ENCODE data around the gene CAMSAP1. TPM values are rescaled to one million over a fixed set of nuclear protein-coding genes. Genes with fewer than 3 reads are reported as not detected.

The CAMSAP1 gene
- polyA plus RNA-seq, 1 donor, result 9.8 TPM

DNA sequence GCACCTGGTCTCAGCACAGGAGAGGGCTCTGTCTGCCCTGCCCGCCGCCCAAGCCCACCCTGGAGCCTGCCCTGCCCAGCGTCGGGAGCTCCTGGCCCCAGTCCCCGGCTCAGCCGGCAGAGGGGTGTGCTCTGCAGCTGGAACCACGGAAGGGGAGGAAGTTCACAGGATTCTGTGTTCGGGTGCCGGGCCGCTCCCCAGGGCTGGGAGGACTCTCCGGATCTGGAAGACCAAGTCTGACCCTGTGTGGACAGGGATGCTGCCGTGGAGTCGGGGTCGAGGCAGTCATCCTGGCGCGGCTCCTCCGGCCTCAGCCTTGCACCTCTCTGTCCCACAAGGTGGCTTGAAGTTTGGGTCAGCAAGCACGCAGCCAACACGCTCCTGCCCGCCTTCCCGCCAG lies 126.7 kb downstream of the CAMSAP1 start:
- H3K4me3 ChIP-seq (ENCODE audit: low read length), result no peak overlapping the region
- no CpG with 5 or more reads among the region's 21 CpGs for WGBS (ENCODE audit: insufficient coverage, low lambda C conversion rate)
- no peaks in the 10 kb centered on the region for H3K4me1 ChIP-seq (ENCODE audit: control insufficient read depth, insufficient read depth, low read length)
- H3K27me3 ChIP-seq (ENCODE audit: control insufficient read depth, insufficient read depth, low read length), result no peaks in the 10 kb centered on the region
- no peaks in the 10 kb centered on the region for H3K9me3 ChIP-seq (ENCODE audit: control insufficient read depth, low read depth, low read length)
- DNase-seq, result no peak
- no peaks in the 10 kb centered on the region for H3K36me3 ChIP-seq (ENCODE audit: control insufficient read depth, insufficient read depth, low read length)
- no peak overlapping the region for H3K27ac ChIP-seq (ENCODE audit: low read length)

DNA sequence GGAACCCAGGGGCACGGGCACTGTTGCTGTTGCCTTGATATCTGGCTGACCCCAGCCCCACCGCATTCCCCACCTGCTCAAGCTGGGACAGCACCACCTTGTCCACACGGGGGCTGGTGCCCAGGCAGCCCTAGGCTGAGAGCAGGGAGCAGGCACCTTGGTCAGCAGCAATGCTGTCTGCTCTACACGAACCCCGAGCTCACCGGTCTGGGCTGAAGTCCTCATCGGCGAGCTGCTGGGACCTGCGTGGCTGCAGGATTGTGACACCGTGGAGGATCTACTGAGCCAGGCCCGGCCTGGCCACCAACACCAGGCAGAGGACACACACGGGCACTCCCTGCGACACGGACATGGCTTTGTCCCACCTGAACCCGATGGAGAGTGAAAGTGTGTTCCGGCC lies 127.3 kb downstream of the CAMSAP1 start:
- Histone ChIP-seq H3K27me3 (ENCODE audit: control insufficient read depth, insufficient read depth, low read length) (no peaks in the 10 kb centered on the region), H3K4me1 (ENCODE audit: control insufficient read depth, insufficient read depth, low read length) (no peaks in the 10 kb centered on the region), H3K27ac (ENCODE audit: low read length) (no peak overlapping the region), H3K4me3 (ENCODE audit: low read length) (no peak overlapping the region), H3K36me3 (ENCODE audit: control insufficient read depth, insufficient read depth, low read length) (no peaks in the 10 kb centered on the region), H3K9me3 (ENCODE audit: control insufficient read depth, low read depth, low read length) (no peaks in the 10 kb centered on the region)
- no CpG with 5 or more reads among the region's 16 CpGs for WGBS (ENCODE audit: insufficient coverage, low lambda C conversion rate)
- no peak for DNase-seq

DNA sequence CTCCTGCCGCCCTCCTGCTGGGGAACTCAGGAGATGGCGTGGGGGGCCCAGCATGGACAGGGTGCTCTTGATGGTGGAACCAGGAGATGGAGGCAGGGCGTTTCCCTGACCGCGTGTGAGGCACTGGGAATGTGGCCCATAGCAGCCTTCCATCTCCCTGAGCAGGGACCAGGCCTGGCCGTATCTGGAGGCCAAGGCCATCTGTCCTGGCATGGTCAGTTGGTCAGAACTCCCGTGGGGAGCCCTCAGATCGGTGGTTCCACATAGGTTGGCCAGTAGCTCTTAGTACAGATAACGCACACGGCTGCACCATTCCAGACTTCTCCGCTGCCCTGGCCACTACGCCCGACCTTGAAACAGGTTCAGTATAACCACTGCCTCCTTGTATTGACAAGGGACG lies 127.8 kb downstream of the CAMSAP1 start:
- no peak for DNase-seq
- no peak overlapping the region for H3K4me3 ChIP-seq (ENCODE audit: low read length)
- no peaks in the 10 kb centered on the region for H3K27me3 ChIP-seq (ENCODE audit: control insufficient read depth, insufficient read depth, low read length)
- WGBS (ENCODE audit: insufficient coverage, low lambda C conversion rate), result no CpG with 5 or more reads among the region's 14 CpGs
- no peaks in the 10 kb centered on the region for H3K9me3 ChIP-seq (ENCODE audit: control insufficient read depth, low read depth, low read length)
- H3K27ac ChIP-seq (ENCODE audit: low read length), result no peak overlapping the region
- H3K4me1 ChIP-seq (ENCODE audit: control insufficient read depth, insufficient read depth, low read length), result no peaks in the 10 kb centered on the region
- H3K36me3 ChIP-seq (ENCODE audit: control insufficient read depth, insufficient read depth, low read length), result no peaks in the 10 kb centered on the region

DNA sequence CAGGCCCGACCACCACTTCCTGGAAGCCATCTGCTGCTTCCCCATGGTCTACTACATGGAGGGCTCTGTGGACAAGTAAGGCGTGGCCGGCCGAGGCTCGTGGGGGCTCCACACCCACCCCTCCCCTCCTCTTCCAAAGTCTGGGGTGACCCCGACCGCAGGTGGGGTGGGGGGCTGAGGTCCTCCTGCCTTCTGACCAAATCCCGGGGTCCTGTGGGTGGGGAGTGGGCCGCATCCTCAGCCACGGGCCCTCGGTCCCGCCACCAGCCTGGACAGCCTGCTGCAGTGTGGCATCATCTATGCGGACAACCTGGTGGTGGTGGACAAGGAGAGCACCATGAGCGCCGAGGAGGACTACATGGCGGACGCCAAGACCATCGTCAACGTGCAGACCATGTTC lies 128.9 kb downstream of the CAMSAP1 start:
- H3K27ac ChIP-seq (ENCODE audit: low read length), result no peak overlapping the region
- H3K4me3 ChIP-seq (ENCODE audit: low read length), result no peak overlapping the region
- WGBS (ENCODE audit: insufficient coverage, low lambda C conversion rate), result no CpG with 5 or more reads among the region's 19 CpGs
- H3K4me1 ChIP-seq (ENCODE audit: control insufficient read depth, insufficient read depth, low read length), result no peaks in the 10 kb centered on the region
- no peaks in the 10 kb centered on the region for H3K36me3 ChIP-seq (ENCODE audit: control insufficient read depth, insufficient read depth, low read length)
- no peak for DNase-seq
- H3K27me3 ChIP-seq (ENCODE audit: control insufficient read depth, insufficient read depth, low read length), result no peaks in the 10 kb centered on the region
- H3K9me3 ChIP-seq (ENCODE audit: control insufficient read depth, low read depth, low read length), result no peaks in the 10 kb centered on the region

DNA sequence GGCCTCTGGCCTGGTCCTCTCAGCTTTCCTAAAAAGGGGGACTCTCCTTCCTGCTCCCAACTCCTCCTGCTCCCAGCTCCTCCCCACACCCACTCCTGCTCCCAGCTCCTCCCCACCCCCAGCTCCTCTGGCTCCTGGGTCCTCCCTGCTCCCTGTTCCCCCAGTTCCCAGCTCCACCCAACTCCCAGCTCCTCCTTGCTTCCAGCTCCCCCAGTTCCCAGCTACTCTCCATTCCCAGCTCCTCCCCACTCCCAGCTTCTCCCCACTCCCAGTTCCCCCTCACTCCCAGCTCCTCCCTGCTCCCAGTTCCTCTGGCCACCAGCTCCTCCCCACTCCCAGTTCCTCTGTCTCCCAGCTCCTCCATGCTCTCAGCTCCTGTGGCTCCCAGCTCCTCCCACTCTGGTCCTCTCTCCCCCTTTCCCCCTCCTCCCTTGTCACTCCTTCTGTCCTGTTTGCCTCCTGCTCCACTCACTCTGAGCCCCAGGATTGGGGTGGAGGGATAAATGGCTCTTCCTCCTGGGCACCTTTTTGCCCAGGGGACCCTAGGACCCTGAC lies 129.6 kb downstream of the CAMSAP1 start:
- Histone ChIP-seq H3K27ac (ENCODE audit: low read length) (no peak overlapping the region), H3K4me1 (ENCODE audit: control insufficient read depth, insufficient read depth, low read length) (no peaks in the 10 kb centered on the region), H3K27me3 (ENCODE audit: control insufficient read depth, insufficient read depth, low read length) (no peaks in the 10 kb centered on the region), H3K9me3 (ENCODE audit: control insufficient read depth, low read depth, low read length) (no peaks in the 10 kb centered on the region), H3K4me3 (ENCODE audit: low read length) (no peak overlapping the region), H3K36me3 (ENCODE audit: control insufficient read depth, insufficient read depth, low read length) (no peaks in the 10 kb centered on the region)
- DNase-seq, result no peak

DNA sequence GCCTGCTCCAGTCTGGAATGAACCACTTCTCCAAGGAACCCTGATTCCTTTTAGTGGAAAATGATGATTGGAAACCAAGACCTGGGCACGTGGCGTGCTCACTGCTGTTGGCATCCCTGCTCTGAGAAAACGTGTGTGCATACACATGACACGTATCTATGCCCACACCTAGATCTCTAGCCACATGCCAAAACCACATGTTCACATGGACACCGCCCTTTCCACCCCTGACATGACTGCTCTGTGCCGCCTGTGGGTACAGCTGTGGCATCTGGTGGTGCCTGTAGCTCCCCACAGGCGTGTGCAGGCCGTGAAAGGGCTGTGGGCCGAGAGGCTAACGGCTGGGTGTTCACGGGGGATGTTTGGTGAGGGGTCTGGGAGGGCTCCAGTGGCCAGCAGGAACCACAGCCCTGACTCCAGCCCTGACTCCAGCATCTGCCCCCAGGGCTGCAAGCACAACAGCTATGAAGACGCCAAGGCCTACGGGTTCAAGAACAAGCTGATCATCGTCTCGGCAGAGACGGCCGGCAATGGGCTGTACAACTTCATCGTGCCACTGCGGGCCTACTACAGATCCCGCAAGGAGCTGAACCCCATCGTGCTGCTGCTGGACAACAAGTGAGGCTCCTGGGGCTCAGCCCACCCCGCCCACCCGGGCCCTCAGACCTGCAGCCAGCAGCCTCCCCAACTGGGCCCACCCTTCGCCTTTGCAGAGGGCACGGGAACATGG lies 130.3 kb downstream of the CAMSAP1 start:
- Histone ChIP-seq H3K27ac (ENCODE audit: low read length) (no peak overlapping the region), H3K27me3 (ENCODE audit: control insufficient read depth, insufficient read depth, low read length) (no peaks in the 10 kb centered on the region), H3K4me3 (ENCODE audit: low read length) (no peak overlapping the region), H3K36me3 (ENCODE audit: control insufficient read depth, insufficient read depth, low read length) (no peaks in the 10 kb centered on the region), H3K4me1 (ENCODE audit: control insufficient read depth, insufficient read depth, low read length) (no peaks in the 10 kb centered on the region), H3K9me3 (ENCODE audit: control insufficient read depth, low read depth, low read length) (no peaks in the 10 kb centered on the region)
- WGBS (ENCODE audit: insufficient coverage, low lambda C conversion rate), result no CpG with 5 or more reads among the region's 25 CpGs
- no peak for DNase-seq

DNA sequence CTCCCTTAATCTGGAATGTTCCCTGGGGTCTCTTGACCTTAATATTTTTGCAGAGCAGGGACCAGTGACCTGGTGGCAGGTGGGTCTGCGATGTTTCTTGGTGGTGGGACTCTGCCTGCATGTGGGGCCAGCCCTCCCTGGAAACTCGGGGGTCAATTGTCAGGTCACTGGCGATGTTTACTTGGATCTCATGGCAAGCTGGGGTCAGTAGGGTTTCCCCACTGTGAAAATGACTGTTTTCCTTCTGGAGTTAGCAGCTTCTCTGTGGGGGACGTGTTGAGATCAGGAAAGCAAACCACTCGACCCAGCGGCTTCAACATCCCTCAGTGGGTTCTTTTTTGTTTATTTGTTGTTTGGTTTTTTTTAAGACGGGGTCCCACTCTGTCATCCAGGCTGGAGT lies 131.4 kb downstream of the CAMSAP1 start:
- no peak overlapping the region for H3K27ac ChIP-seq (ENCODE audit: low read length)
- H3K4me3 ChIP-seq (ENCODE audit: low read length), result no peak overlapping the region
- no peaks in the 10 kb centered on the region for H3K4me1 ChIP-seq (ENCODE audit: control insufficient read depth, insufficient read depth, low read length)
- H3K36me3 ChIP-seq (ENCODE audit: control insufficient read depth, insufficient read depth, low read length), result no peaks in the 10 kb centered on the region
- no CpG with 5 or more reads among the region's 7 CpGs for WGBS (ENCODE audit: insufficient coverage, low lambda C conversion rate)
- H3K27me3 ChIP-seq (ENCODE audit: control insufficient read depth, insufficient read depth, low read length), result no peaks in the 10 kb centered on the region
- DNase-seq, result no peak
- H3K9me3 ChIP-seq (ENCODE audit: control insufficient read depth, low read depth, low read length), result no peaks in the 10 kb centered on the region

DNA sequence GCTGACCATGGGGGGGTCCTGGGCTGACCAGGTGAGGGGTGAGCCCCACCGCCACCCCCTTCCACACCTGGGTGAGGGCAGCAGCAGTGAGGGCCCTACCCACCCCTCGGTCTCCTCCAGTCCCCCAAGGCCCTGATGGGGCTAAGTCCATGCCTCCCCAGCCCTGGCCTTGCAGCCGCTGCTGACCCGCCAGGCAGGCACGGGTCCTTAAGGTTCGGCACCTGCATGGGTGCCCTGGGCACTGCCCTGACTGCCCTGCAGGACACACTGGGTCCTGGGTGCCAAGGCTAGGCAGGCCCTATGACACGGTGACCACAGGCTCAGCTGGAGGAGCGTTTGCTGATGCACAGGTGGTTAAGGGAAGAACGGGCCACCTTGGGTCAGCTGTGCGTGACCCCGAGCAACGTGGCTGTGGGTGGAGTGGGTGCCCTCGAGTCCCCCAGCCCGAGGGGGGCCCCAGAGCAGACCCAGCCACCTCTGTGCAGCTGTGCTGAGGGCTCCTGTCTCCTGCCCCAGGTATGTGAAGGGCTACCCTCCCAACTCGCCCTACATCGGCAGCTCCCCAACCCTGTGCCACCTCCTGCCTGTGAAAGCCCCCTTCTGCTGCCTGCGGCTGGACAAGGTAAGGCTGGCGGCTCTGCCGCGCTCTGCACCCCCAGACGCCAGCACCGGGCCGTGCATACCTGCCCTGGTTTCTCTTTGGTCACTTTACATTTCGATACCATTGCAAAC lies 132.4 kb downstream of the CAMSAP1 start:
- no peaks in the 10 kb centered on the region for H3K4me1 ChIP-seq (ENCODE audit: control insufficient read depth, insufficient read depth, low read length)
- H3K27ac ChIP-seq (ENCODE audit: low read length), result no peak overlapping the region
- no peak overlapping the region for H3K4me3 ChIP-seq (ENCODE audit: low read length)
- no peak for DNase-seq
- H3K27me3 ChIP-seq (ENCODE audit: control insufficient read depth, insufficient read depth, low read length), result no peaks in the 10 kb centered on the region
- no peaks in the 10 kb centered on the region for H3K36me3 ChIP-seq (ENCODE audit: control insufficient read depth, insufficient read depth, low read length)
- WGBS (ENCODE audit: insufficient coverage, low lambda C conversion rate), result no CpG with 5 or more reads among the region's 24 CpGs
- no peaks in the 10 kb centered on the region for H3K9me3 ChIP-seq (ENCODE audit: control insufficient read depth, low read depth, low read length)

DNA sequence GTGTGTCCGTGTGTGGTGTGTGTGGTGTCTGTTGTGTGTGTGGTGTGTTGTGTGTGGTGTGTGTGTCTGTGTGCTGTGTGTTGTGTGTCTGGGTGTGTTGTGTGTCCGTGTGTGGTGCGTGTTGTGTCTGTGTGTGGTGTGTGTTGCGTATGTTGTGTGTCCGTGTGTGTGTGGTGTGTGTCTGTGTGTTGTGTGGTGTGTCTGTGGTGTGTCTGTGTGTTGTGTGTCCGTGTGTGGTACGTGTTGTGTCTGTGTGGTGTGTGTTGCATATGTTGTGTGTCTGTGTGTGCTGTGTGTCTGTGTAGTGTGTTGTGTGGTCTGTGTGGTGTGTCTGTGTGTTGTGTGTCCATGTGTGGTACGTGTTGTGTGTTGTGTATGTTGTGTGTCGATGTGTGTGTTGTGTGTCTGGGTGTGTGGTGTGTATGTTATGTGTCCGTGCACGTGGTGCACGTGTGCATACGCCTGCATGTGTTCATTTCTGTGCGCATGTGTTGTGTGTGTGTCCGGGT lies 133.1 kb downstream of the CAMSAP1 start:
- H3K4me3 ChIP-seq (ENCODE audit: low read length), result no peak overlapping the region
- H3K9me3 ChIP-seq (ENCODE audit: control insufficient read depth, low read depth, low read length), result no peaks in the 10 kb centered on the region
- H3K4me1 ChIP-seq (ENCODE audit: control insufficient read depth, insufficient read depth, low read length), result no peaks in the 10 kb centered on the region
- DNase-seq, result no peak
- no CpG with 5 or more reads among the region's 15 CpGs for WGBS (ENCODE audit: insufficient coverage, low lambda C conversion rate)
- no peaks in the 10 kb centered on the region for H3K36me3 ChIP-seq (ENCODE audit: control insufficient read depth, insufficient read depth, low read length)
- H3K27me3 ChIP-seq (ENCODE audit: control insufficient read depth, insufficient read depth, low read length), result no peaks in the 10 kb centered on the region
- H3K27ac ChIP-seq (ENCODE audit: low read length), result no peak overlapping the region

DNA sequence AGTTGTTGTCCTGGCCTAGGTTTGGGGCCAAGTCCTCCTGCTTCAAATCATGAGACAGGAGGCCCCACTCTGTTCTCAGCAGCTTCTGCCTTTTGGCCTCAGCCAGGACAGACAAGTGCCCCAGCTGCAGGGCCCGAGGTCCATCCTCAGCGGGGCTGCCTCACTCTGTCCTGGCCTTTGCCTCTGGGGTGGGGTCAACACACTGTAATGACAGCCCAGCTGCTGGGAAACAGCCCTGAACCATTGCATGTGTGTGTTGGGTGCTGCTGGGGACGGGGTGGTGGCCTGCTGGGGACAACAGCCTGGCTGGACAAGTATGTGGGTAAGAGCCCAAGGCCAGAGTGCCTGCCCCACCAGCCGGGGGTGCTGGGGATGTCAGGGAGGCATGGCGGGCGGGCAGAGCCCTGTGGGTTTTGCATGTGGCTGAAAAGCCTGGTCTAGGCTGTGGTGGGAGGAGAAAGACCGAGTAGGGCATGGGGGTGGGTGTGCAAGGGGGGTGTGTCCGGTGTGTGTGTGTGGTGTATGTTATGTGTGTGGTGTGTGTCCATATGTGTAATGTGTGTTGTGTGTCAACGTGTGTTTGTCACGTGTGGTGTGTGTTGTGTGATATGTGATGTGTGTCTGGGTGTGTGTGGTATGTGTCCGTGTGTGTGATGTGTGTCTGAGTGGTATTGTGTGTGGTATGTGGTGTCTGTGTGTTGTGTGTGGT lies 133.7 kb downstream of the CAMSAP1 start:
- no peaks in the 10 kb centered on the region for H3K27me3 ChIP-seq (ENCODE audit: control insufficient read depth, insufficient read depth, low read length)
- no peak overlapping the region for H3K27ac ChIP-seq (ENCODE audit: low read length)
- H3K36me3 ChIP-seq (ENCODE audit: control insufficient read depth, insufficient read depth, low read length), result no peaks in the 10 kb centered on the region
- H3K9me3 ChIP-seq (ENCODE audit: control insufficient read depth, low read depth, low read length), result no peaks in the 10 kb centered on the region
- no peak overlapping the region for H3K4me3 ChIP-seq (ENCODE audit: low read length)
- no CpG with 5 or more reads among the region's 11 CpGs for WGBS (ENCODE audit: insufficient coverage, low lambda C conversion rate)
- DNase-seq, result peak; percentile 8 to 53
- H3K4me1 ChIP-seq (ENCODE audit: control insufficient read depth, insufficient read depth, low read length), result no peaks in the 10 kb centered on the region

Data from large intestine (tissue), 3 donors.